HEK293 (cell line): Measurements from ENCODE around the gene ZNF106.

Experiments used
- HOXA7 ChIP-seq: sonication (generic); formaldehyde crosslinking; IDR thresholded peaks from 2 replicates; pipeline ENCODE4 v1.8.1; 2022; ENCODE audit warnings: missing genetic modification reagents, borderline replicate concordance
- KLF10 ChIP-seq: fragments of 450-650 bp; IDR thresholded peaks from 2 replicates; pipeline ENCODE4 v1.5.1; 2018; ENCODE audit warnings: missing biosample characterization, mild to moderate bottlenecking, missing genetic modification characterization
- PRDM1 ChIP-seq: fragments of 450-650 bp; formaldehyde crosslinking; IDR thresholded peaks from 2 replicates; pipeline ENCODE4; 2016; ENCODE audit warnings: missing biosample characterization, missing genetic modification characterization
- PRDM2 ChIP-seq: fragments of 450-650 bp; formaldehyde crosslinking; IDR thresholded peaks from 2 replicates; pipeline ENCODE4 v1.5.1; 2016; ENCODE audit warnings: missing biosample characterization, missing genetic modification characterization, borderline replicate concordance
- SALL2 ChIP-seq: fragments of 450-650 bp; formaldehyde crosslinking; IDR thresholded peaks from 2 replicates; pipeline ENCODE4 v1.5.0; 2017; ENCODE audit warnings: missing biosample characterization, mild to moderate bottlenecking, missing genetic modification characterization, borderline replicate concordance
- SP2 ChIP-seq: fragments of 450-650 bp; formaldehyde crosslinking; IDR thresholded peaks from 2 replicates; pipeline ENCODE4 v1.5.1; 2016; ENCODE audit warnings: missing biosample characterization, missing genetic modification characterization
- SP7 ChIP-seq: fragments of 450-650 bp; formaldehyde crosslinking; IDR thresholded peaks from 2 replicates; pipeline ENCODE4 v1.5.1; 2016; ENCODE audit warnings: missing biosample characterization, missing genetic modification characterization
- WT1 ChIP-seq: fragments of 450-650 bp; formaldehyde crosslinking; IDR thresholded peaks from 2 replicates; pipeline ENCODE4 v1.5.1; 2016; ENCODE audit warnings: missing biosample characterization, missing genetic modification characterization
- ZBTB11 ChIP-seq: fragments of 450-650 bp; formaldehyde crosslinking; conservative IDR thresholded peaks from 2 replicates; pipeline ENCODE4 v1.5.1; 2016; ENCODE audit warnings: low read depth, missing biosample characterization, missing genetic modification characterization
- ZBTB17 ChIP-seq: fragments of 450-650 bp; formaldehyde crosslinking; IDR thresholded peaks from 2 replicates; pipeline ENCODE4 v1.5.1; 2016; ENCODE audit warnings: missing biosample characterization, missing genetic modification characterization
- ZEB2 ChIP-seq: fragments of 450-650 bp; formaldehyde crosslinking; IDR thresholded peaks from 2 replicates; pipeline ENCODE4 v1.5.1; 2016; ENCODE audit warnings: missing biosample characterization, missing genetic modification characterization
- ZNF19 ChIP-seq: fragments of 450-650 bp; formaldehyde crosslinking; IDR thresholded peaks from 2 replicates; pipeline ENCODE4; 2016; ENCODE audit warnings: missing biosample characterization, missing genetic modification characterization, low read depth
- ZNF2 ChIP-seq: fragments of 450-650 bp; formaldehyde crosslinking; IDR thresholded peaks from 2 replicates; pipeline ENCODE4 v1.5.1; 2016; ENCODE audit warnings: missing biosample characterization, missing genetic modification characterization
- ZNF223 ChIP-seq: fragments of 450-650 bp; formaldehyde crosslinking; IDR thresholded peaks from 2 replicates; pipeline ENCODE4 v1.5.1; 2016; ENCODE audit warnings: missing biosample characterization, missing genetic modification characterization
- ZNF26 ChIP-seq: fragments of 450-650 bp; formaldehyde crosslinking; IDR thresholded peaks from 2 replicates; pipeline ENCODE4 v1.5.1; 2016; ENCODE audit warnings: missing biosample characterization, missing genetic modification characterization
- ZNF514 ChIP-seq: fragments of 450-650 bp; formaldehyde crosslinking; IDR thresholded peaks from 2 replicates; pipeline ENCODE4 v1.5.1; 2016; ENCODE audit warnings: missing biosample characterization, missing genetic modification characterization
- ZNF558 ChIP-seq: fragments of 450-650 bp; formaldehyde crosslinking; IDR thresholded peaks from 2 replicates; pipeline ENCODE4 v1.5.1; 2016; ENCODE audit warnings: missing biosample characterization, missing genetic modification characterization
- ZNF580 ChIP-seq: fragments of 450-650 bp; formaldehyde crosslinking; IDR thresholded peaks from 2 replicates; pipeline ENCODE4 v1.5.1; 2016; ENCODE audit warnings: missing biosample characterization, missing genetic modification characterization
- ZNF600 ChIP-seq: fragments of 450-650 bp; formaldehyde crosslinking; IDR thresholded peaks from 2 replicates; pipeline ENCODE4 v1.5.1; 2016; ENCODE audit warnings: missing biosample characterization, missing genetic modification characterization
- ZNF701 ChIP-seq: fragments of 450-650 bp; formaldehyde crosslinking; IDR thresholded peaks from 2 replicates; pipeline ENCODE4 v1.5.1; 2016; ENCODE audit warnings: missing biosample characterization, missing genetic modification characterization
- ZNF704 ChIP-seq: fragments of 450-650 bp; formaldehyde crosslinking; IDR thresholded peaks from 2 replicates; pipeline ENCODE4 v1.5.1; 2016; ENCODE audit warnings: missing biosample characterization, missing genetic modification characterization
- ZNF707 ChIP-seq: fragments of 450-650 bp; formaldehyde crosslinking; IDR thresholded peaks from 2 replicates; pipeline ENCODE4 v1.5.1; 2016; ENCODE audit warnings: missing biosample characterization, missing genetic modification characterization
- ZNF843 ChIP-seq: fragments of 450-650 bp; formaldehyde crosslinking; IDR thresholded peaks from 2 replicates; pipeline ENCODE4 v1.5.1; 2016; ENCODE audit warnings: missing biosample characterization, missing genetic modification characterization
- ZSCAN18 ChIP-seq: fragments of 450-650 bp; formaldehyde crosslinking; IDR thresholded peaks from 2 replicates; pipeline ENCODE4 v1.5.1; 2016; ENCODE audit warnings: missing biosample characterization, missing genetic modification characterization
- ZXDB ChIP-seq: fragments of 450-650 bp; formaldehyde crosslinking; IDR thresholded peaks from 2 replicates; pipeline ENCODE4 v1.5.1; 2016; ENCODE audit warnings: missing biosample characterization, missing genetic modification characterization

ZNF106 gene

GRCh38 chr15:42495361-42496212 lies 4.6 kb upstream of the ZNF106 start, which contains the start of gene SNAP23 (continued):
- TF ChIP-seq ZNF707 (tag by site-specific recombination) (no peak), ZNF843 (tag by site-specific recombination) (no peak), SP7 (tag by site-specific recombination) (0 out of 2 replicates have a peak, but pooled peaks have one; percentile 21), ZNF19 (tag by site-specific recombination) (no peak), ZNF514 (tag by site-specific recombination) (no peak), ZSCAN18 (tag by site-specific recombination) (no peak), PRDM1 (peak; percentile 73), ZNF558 (no peak), PRDM2 (tag by site-specific recombination) (no peak), ZNF2 (no peak), HOXA7 (CRISPR knock-in tag) (no peak), SP2 (tag by site-specific recombination) (peak; percentile 75), ZNF704 (tag by site-specific recombination) (no peak), ZBTB11 (tag by site-specific recombination) (no peak; the same call in 1 of the 2 replicates), KLF10 (peak; percentile 99), ZNF580 (tag by site-specific recombination) (no peak), ZNF600 (tag by site-specific recombination) (no peak), ZNF223 (tag by site-specific recombination) (no peak), WT1 (tag by site-specific recombination) (no peak), SALL2 (tag by site-specific recombination) (no peak), ZNF26 (tag by site-specific recombination) (no peak), ZEB2 (peak; percentile 24; the same call in 1 of the 2 replicates), ZNF701 (tag by site-specific recombination) (no peak), ZXDB (tag by site-specific recombination) (peak; percentile 16; the same call in 1 of the 2 replicates), ZBTB17 (no peak; the same call in 1 of the 2 replicates)
